Measurements from ENCODE around the gene PKNOX1.

PKNOX1 gene

DNA sequence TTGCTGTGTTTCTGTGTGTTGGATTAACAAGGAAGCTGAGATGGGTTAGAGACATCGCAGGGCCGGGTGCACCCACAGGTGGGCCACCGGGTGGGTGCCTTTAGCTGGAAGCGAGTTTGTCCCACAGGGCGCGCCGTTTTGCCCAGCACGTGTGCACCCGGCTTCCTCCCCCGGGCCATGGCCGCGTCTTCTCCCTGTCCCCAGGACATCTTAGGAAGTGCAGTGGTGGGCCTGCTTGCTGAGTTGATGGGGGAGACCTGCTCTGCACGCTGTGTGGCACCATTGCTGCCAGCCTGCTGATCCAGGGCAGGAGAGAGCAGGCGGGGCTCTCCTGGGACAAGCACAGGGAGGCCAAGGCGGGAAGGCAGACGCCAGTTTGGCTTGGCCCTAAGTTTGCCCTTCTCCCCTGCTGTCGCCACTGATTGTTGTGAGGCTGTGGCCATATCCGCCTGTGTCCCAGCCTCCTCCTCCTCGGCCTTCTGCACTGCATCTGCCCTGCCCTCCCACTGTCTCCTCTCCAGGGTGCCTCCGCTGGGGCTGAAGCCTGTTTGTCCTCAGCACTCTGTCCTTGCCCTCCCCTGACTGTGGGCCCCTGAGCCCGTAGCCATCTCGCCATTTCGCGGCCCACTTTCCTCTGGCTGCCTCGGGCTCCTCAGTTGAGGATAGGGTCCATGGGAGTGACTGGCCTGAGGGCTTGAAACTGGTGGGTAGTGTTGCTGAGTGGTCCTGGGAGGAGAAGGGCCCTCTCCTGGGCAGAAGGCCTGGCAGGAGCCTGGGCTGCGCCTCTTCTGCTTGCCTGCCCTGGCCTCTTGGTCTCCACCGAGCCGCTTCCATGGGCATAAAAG, 47.6 kb downstream of the PKNOX1 start:
- Histone ChIP-seq H3K36me3 (ENCODE audit: insufficient read depth, low read length) (peaks cover 42% of the 10 kb centered on the region), H3K9ac (ENCODE audit: insufficient read length) (no peak overlapping the region), H3K27ac (0 out of 2 replicates have a peak overlapping the region, but pooled peaks have one; percentile 11), H3K4me3 (no peak overlapping the region), H3K9me3 (ENCODE audit: low read depth, low read length) (no peaks in the 10 kb centered on the region)
- DNase-seq (ENCODE audit: low read depth, low spot score) = no peak
- TF ChIP-seq EZH2 (IDR thresholded peaks at IDR 0.05) = no peak
- no peak for TF ChIP-seq POLR2AphosphoS5 (IDR thresholded peaks at IDR 0.05; ENCODE audit: borderline replicate concordance, low read depth, low read length)
- no peak for TF ChIP-seq FOXP2 (optimal IDR thresholded peaks at IDR 0.05; ENCODE audit: control extremely low read depth, extremely low read length, insufficient read depth)

DNA sequence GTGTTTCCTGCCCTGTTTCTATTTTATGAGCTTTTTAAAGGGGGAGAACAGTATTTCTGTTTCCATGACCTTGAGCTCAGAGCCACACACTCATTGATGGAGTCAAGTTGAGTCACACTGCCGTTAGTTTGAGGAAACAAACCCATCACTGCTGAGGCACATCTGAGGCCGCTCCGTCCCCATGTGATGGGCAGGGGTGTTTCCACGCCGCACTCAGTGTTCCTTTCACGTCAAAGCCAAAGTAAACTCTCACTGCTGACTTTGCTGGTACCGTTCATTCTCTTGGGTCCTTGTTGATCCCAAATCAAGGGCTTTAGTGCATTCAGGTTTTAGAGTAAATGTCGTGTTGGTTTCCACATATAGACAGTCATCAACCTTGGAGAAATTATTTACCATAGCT, 48.8 kb downstream of the PKNOX1 start:
- Histone ChIP-seq H3K4me3 (no peak overlapping the region), H3K27ac (no peak overlapping the region), H3K36me3 (ENCODE audit: insufficient read depth, low read length) (peaks cover 42% of the 10 kb centered on the region), H3K9ac (ENCODE audit: insufficient read length) (no peak overlapping the region), H3K9me3 (ENCODE audit: low read depth, low read length) (no peaks in the 10 kb centered on the region)
- TF ChIP-seq FOXP2 (optimal IDR thresholded peaks at IDR 0.05; ENCODE audit: control extremely low read depth, extremely low read length, insufficient read depth) (no peak), POLR2AphosphoS5 (IDR thresholded peaks at IDR 0.05; ENCODE audit: borderline replicate concordance, low read depth, low read length) (no peak), EZH2 (IDR thresholded peaks at IDR 0.05) (no peak)
- no peak for DNase-seq (ENCODE audit: low read depth, low spot score)

DNA sequence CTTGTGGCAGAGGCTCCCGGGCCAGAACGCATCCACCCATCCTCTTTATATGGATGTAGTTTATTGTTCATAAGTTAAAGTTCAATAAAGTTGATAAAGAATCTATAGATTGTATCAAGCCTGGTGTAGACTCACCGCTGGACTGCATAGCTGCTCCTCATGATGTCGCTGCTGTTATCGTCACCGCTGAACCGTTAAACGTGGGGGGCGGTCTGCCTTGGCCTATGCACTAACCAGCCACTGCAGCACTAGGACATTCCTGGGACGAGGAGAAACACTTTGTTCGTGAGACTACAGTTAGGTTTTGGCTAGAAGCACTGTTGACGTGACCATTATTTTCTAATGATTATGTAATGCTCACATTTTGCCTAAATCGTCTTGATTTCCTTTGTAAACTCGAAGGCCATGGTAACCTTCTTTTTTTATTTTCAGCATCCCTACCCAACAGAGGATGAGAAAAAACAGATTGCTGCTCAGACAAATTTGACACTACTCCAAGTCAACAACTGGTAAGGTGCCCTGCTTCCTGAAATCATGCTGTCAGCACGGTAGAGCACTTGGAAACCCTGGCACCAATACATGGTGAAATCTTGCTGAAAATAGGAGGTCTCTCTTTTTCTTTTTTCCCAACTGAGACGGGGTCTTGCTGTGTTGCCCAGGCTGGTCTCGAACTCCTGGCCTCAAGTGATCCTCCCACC, 50.2 kb downstream of the PKNOX1 start:
- no peak for DNase-seq (ENCODE audit: low read depth, low spot score)
- peak overlapping the region; percentile 91 for H3K27ac ChIP-seq
- TF ChIP-seq FOXP2 (optimal IDR thresholded peaks at IDR 0.05; ENCODE audit: control extremely low read depth, extremely low read length, insufficient read depth) (no peak), EZH2 (IDR thresholded peaks at IDR 0.05) (no peak), POLR2AphosphoS5 (IDR thresholded peaks at IDR 0.05; ENCODE audit: borderline replicate concordance, low read depth, low read length) (no peak)
- H3K9me3 ChIP-seq (ENCODE audit: low read depth, low read length) = no peaks in the 10 kb centered on the region
- H3K4me3 ChIP-seq = no peak overlapping the region
- no peak overlapping the region for H3K9ac ChIP-seq (ENCODE audit: insufficient read length)
- peaks cover 54% of the 10 kb centered on the region for H3K36me3 ChIP-seq (ENCODE audit: insufficient read depth, low read length)

- 0 out of 2 replicates have a peak overlapping the region, but pooled peaks have one; percentile 16 for H3K4me3 ChIP-seq
- H3K27ac ChIP-seq = peak overlapping the region; percentile 91
- TF ChIP-seq FOXP2 (optimal IDR thresholded peaks at IDR 0.05; ENCODE audit: control extremely low read depth, extremely low read length, insufficient read depth) (no peak), EZH2 (IDR thresholded peaks at IDR 0.05) (no peak), POLR2AphosphoS5 (IDR thresholded peaks at IDR 0.05; ENCODE audit: borderline replicate concordance, low read depth, low read length) (no peak)
- H3K9ac ChIP-seq (ENCODE audit: insufficient read length) = peak overlapping the region; percentile 27
- no peaks in the 10 kb centered on the region for H3K9me3 ChIP-seq (ENCODE audit: low read depth, low read length)
- H3K36me3 ChIP-seq (ENCODE audit: insufficient read depth, low read length) = peaks cover 59% of the 10 kb centered on the region
- peak; percentile 28 for DNase-seq (ENCODE audit: low read depth, low spot score)
Observed at GRCh38 chr21:43025636-43026180, 51.3 kb downstream of the PKNOX1 start.

GRCh38 chr21:43027846-43028731, 53.7 kb downstream of the PKNOX1 start:
- TF ChIP-seq FOXP2 (optimal IDR thresholded peaks at IDR 0.05; ENCODE audit: control extremely low read depth, extremely low read length, insufficient read depth) = no peak
- no peak for TF ChIP-seq POLR2AphosphoS5 (IDR thresholded peaks at IDR 0.05; ENCODE audit: borderline replicate concordance, low read depth, low read length)
- no peak for TF ChIP-seq EZH2 (IDR thresholded peaks at IDR 0.05)

GRCh38 chr21:43029785-43030184, 55.4 kb downstream of the PKNOX1 start:
- DNase-seq (ENCODE audit: low read depth, low spot score) = no peak
- H3K9me3 ChIP-seq (ENCODE audit: low read depth, low read length) = no peaks in the 10 kb centered on the region
- TF ChIP-seq FOXP2 (optimal IDR thresholded peaks at IDR 0.05; ENCODE audit: control extremely low read depth, extremely low read length, insufficient read depth) = no peak
- TF ChIP-seq POLR2AphosphoS5 (IDR thresholded peaks at IDR 0.05; ENCODE audit: borderline replicate concordance, low read depth, low read length) = no peak
- no peak overlapping the region for H3K9ac ChIP-seq (ENCODE audit: insufficient read length)
- no peak overlapping the region for H3K27ac ChIP-seq
- no peak overlapping the region for H3K4me3 ChIP-seq
- H3K36me3 ChIP-seq (ENCODE audit: insufficient read depth, low read length) = peaks cover 42% of the 10 kb centered on the region

More at GRCh38 chr21:43027846-43028731, 53.7 kb downstream of the PKNOX1 start:
- H3K4me3 ChIP-seq = no peak overlapping the region
- no peak for DNase-seq (ENCODE audit: low read depth, low spot score)
- peaks cover 50% of the 10 kb centered on the region for H3K36me3 ChIP-seq (ENCODE audit: insufficient read depth, low read length)
- no peak overlapping the region; the same call in 1 of the 2 replicates for H3K27ac ChIP-seq
- H3K9me3 ChIP-seq (ENCODE audit: low read depth, low read length) = no peaks in the 10 kb centered on the region
- H3K9ac ChIP-seq (ENCODE audit: insufficient read length) = no peak overlapping the region

GRCh38 chr21:43031121-43031619, 56.8 kb downstream of the PKNOX1 start:
- Histone ChIP-seq H3K36me3 (ENCODE audit: insufficient read depth, low read length) (peaks cover 38% of the 10 kb centered on the region), H3K9me3 (ENCODE audit: low read depth, low read length) (no peaks in the 10 kb centered on the region), H3K4me3 (no peak overlapping the region), H3K27ac (no peak overlapping the region), H3K9ac (ENCODE audit: insufficient read length) (no peak overlapping the region)
- no peak for DNase-seq (ENCODE audit: low read depth, low spot score)
- no peak for TF ChIP-seq FOXP2 (optimal IDR thresholded peaks at IDR 0.05; ENCODE audit: control extremely low read depth, extremely low read length, insufficient read depth)
